ENCODE measurements around the gene IGSF3. TPM values are rescaled to one million over a fixed set of nuclear protein-coding genes. Genes with fewer than 3 reads are reported as not detected.
A peak's percentile ranks its signal among the peaks of the same experiment; 100 is the strongest.
"Not testable (repeated sequence)": the region's sequence is repeated elsewhere in the genome, so short reads cannot be mapped to it uniquely, and the experiment has no call there.

Gene IGSF3
- total RNA-seq, 1 experiment from 2014 or later = not detected

DNA sequence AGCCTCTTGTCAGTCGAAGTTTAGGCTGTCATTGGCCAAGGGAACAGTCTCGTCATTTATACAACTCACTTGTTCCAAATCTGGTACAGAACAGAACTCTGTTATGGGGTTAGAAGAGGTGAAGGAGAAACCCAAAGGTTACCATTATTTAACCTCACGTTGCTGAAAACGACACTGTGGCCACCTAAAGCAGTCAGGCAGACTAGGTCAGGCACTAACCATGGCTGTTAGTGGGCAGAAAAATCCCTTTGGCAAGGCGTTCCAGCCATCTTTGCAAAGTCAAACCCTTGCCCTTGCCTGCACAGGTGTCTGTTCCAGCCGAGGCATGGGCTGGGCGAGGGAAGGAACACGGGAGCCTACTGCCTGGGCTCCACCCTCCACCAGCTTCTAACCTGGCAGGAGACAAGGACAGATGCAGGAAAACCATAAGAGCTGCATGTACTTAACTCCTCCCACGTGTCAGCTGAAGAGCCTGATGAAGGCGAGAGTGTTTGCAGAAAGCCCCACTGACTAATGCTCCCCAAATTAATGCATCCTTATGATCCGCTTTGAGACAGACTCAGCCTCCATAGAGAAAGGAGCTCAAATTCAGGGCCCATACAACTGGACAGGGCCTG, 69.0 kb downstream of the IGSF3 start:
- H3K4me2 ChIP-seq (ENCODE audit: low read depth, low read length, poor library complexity, severe bottlenecking); H3K9ac ChIP-seq (ENCODE audit: low read length); DNase-seq; H3K9me3 ChIP-seq (ENCODE audit: low read length); H3K79me2 ChIP-seq (ENCODE audit: low read length); H2AFZ ChIP-seq (ENCODE audit: low read length); H3K4me3 ChIP-seq (ENCODE audit: low read length); H3K27me3 ChIP-seq (ENCODE audit: low read length); H3K27ac ChIP-seq (ENCODE audit: low read length); H3K9me2 ChIP-seq (replicated peaks; ENCODE audit: insufficient read depth, low read length); H3K4me1 ChIP-seq (ENCODE audit: low read length); H4K20me1 ChIP-seq (ENCODE audit: insufficient read depth, low read depth, low read length); H3K36me3 ChIP-seq (ENCODE audit: insufficient read depth, low read length): not testable (repeated sequence)

DNA sequence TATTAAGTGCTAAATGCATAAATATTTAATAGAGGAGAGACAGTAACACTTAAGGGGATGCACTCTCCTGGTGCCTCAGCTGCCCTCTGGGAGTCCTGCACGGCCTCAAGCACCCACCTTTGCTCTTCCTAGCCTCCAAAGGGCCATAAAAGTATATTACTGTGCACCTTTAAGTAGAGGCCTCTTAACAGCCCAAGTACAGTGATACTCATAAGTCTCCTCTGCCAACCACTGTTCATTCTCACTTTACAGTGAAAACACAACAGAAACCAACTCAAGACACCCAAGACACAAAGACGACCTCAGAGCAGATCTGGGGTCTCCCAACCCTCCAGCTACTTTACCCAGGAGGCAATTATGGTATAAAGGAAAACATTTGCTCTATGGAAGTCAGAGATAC, 70.1 kb downstream of the IGSF3 start:
- H3K27me3 ChIP-seq (ENCODE audit: low read length); H3K9me2 ChIP-seq (replicated peaks; ENCODE audit: insufficient read depth, low read length); DNase-seq; H3K9ac ChIP-seq (ENCODE audit: low read length); H3K9me3 ChIP-seq (ENCODE audit: low read length); H3K79me2 ChIP-seq (ENCODE audit: low read length); H3K36me3 ChIP-seq (ENCODE audit: insufficient read depth, low read length); H3K4me2 ChIP-seq (ENCODE audit: low read depth, low read length, poor library complexity, severe bottlenecking); H3K4me3 ChIP-seq (ENCODE audit: low read length); H3K27ac ChIP-seq (ENCODE audit: low read length); H4K20me1 ChIP-seq (ENCODE audit: insufficient read depth, low read depth, low read length); H2AFZ ChIP-seq (ENCODE audit: low read length); H3K4me1 ChIP-seq (ENCODE audit: low read length): not testable (repeated sequence)

DNA sequence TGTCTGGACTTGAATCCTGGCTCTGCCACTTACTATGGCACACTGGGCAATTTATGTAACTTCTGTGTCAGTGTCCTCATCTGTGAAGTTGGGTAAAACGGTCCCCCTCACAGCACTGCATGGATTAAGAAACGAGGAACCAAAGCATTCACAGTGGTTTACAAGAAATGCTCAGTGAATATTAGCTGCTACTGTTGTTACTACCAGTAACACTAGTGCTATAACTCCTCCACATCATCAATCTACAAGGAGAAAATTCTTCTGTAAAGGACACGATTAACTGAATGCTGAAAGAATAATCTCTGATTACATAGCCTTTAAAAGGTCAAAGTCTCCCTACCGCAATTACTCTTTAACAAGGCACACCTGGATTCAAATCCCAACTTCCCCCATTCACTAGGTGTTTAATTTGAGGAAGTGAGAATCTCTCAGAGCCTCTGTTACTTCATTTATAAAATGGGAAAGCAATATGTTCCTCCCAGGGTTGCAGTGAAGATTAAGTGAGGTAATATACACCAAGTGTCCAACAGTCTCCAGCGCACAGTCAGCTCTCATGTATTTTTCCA, 70.7 kb downstream of the IGSF3 start:
- not testable (repeated sequence) for H3K4me3 ChIP-seq (ENCODE audit: low read length); H4K20me1 ChIP-seq (ENCODE audit: insufficient read depth, low read depth, low read length); H3K9me2 ChIP-seq (replicated peaks; ENCODE audit: insufficient read depth, low read length); H3K27me3 ChIP-seq (ENCODE audit: low read length); H2AFZ ChIP-seq (ENCODE audit: low read length); DNase-seq; H3K9me3 ChIP-seq (ENCODE audit: low read length); H3K27ac ChIP-seq (ENCODE audit: low read length); H3K4me2 ChIP-seq (ENCODE audit: low read depth, low read length, poor library complexity, severe bottlenecking); H3K36me3 ChIP-seq (ENCODE audit: insufficient read depth, low read length); H3K79me2 ChIP-seq (ENCODE audit: low read length); H3K4me1 ChIP-seq (ENCODE audit: low read length); H3K9ac ChIP-seq (ENCODE audit: low read length)

DNA sequence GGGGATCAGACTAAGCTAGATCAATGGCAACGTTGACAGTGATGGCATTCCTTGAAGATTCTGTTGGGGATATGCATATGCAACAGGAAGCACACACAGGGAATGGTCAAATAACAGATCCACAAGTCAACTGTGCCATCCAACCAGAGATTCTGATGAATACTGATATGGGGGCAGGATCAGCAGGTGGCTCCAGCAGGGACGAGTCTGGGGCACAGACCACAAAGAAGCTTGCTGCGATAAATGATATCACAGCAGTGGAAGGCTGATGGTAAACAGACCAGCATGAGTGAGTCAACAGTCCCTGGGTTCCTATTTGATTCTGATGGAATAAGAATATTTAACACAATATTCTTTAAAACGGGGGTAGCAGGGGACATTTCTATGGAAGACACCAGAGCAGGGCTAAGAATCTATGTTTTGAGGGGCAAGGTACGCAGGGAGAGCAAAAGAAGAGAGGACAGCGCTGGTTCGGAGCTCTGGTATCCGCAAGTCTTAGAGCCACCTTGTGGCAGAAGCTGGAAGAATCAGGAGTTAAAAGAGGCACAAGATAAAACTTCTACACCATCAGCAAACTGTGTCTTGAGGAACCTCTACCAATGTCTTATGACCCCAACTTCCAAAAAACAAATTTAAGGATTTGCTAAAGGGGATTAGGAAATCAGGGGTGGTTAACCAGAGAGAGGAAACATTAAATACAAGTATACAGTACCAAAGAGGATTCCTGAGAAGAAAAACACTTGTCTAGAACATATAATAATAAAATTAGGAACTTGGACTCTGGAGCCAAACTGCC, 71.4 kb downstream of the IGSF3 start:
- H3K9me2 ChIP-seq (replicated peaks; ENCODE audit: insufficient read depth, low read length); H3K4me3 ChIP-seq (ENCODE audit: low read length); H3K27ac ChIP-seq (ENCODE audit: low read length); H3K4me2 ChIP-seq (ENCODE audit: low read depth, low read length, poor library complexity, severe bottlenecking); H3K36me3 ChIP-seq (ENCODE audit: insufficient read depth, low read length); H3K27me3 ChIP-seq (ENCODE audit: low read length); H3K9me3 ChIP-seq (ENCODE audit: low read length); H4K20me1 ChIP-seq (ENCODE audit: insufficient read depth, low read depth, low read length); H3K4me1 ChIP-seq (ENCODE audit: low read length); H3K79me2 ChIP-seq (ENCODE audit: low read length); H2AFZ ChIP-seq (ENCODE audit: low read length); H3K9ac ChIP-seq (ENCODE audit: low read length): not testable (repeated sequence)
- DNase-seq = peak; percentile 55

DNA sequence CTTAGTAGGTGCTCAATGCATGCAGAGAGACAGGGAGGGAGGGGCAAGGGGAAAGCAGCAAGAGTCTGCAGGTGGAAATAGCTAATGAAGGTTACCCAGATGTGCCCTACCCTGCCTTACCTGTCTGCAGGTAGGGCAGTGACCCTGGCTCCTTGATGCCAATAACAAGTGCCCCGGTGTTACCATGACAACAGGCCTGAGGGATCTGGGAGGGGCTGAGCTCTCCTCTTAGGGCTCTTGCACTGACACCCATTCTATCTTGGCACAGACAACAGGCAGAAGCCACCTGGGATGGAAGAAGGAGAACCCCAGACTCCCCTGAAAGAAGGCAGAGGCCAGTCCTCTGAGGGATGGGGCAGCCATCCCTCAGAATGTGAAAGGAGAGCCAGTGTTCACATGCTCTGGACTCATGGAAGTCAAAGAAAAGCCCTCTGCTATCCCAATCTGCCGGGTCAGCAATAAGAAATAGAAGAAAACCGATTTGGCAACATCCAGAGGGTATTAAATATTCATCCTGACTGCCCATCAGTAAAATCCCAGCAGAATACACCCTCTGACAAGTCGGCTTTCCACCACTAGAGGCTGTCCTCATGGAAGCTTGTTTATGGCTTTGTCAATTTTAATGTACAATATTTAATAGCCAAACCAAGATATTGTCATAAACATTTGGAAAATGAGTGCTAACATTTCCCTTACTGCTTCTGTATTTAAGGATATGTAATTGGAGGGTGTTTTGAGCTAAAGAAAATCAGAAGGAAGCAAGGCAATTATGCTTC, 72.3 kb downstream of the IGSF3 start:
- H3K27ac ChIP-seq (ENCODE audit: low read length); H3K36me3 ChIP-seq (ENCODE audit: insufficient read depth, low read length); H4K20me1 ChIP-seq (ENCODE audit: insufficient read depth, low read depth, low read length); H3K9me3 ChIP-seq (ENCODE audit: low read length); H3K4me1 ChIP-seq (ENCODE audit: low read length); H3K79me2 ChIP-seq (ENCODE audit: low read length); H3K4me2 ChIP-seq (ENCODE audit: low read depth, low read length, poor library complexity, severe bottlenecking); H3K27me3 ChIP-seq (ENCODE audit: low read length); H3K9ac ChIP-seq (ENCODE audit: low read length); H3K4me3 ChIP-seq (ENCODE audit: low read length); DNase-seq; H2AFZ ChIP-seq (ENCODE audit: low read length); H3K9me2 ChIP-seq (replicated peaks; ENCODE audit: insufficient read depth, low read length): not testable (repeated sequence)

DNA sequence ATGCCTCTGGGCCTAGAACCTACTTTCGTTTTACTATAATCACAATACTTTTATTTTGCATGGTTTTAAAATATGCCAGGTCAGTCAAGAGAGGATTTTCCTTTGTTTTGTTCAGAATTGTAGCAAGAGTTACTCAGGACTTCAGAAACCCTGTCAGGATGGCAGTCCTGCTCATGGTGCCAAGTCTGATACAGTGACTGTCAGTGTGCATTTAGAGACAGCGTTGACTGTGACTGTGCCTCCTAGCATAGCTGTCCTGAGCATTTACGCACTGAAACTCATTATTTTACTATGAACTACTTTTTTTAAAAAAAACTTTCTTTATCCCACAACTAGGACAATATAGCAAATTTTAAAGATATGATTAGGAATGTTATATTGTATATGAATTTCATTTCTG, 73.6 kb downstream of the IGSF3 start:
- not testable (repeated sequence) for H3K79me2 ChIP-seq (ENCODE audit: low read length); H3K4me2 ChIP-seq (ENCODE audit: low read depth, low read length, poor library complexity, severe bottlenecking)

DNA sequence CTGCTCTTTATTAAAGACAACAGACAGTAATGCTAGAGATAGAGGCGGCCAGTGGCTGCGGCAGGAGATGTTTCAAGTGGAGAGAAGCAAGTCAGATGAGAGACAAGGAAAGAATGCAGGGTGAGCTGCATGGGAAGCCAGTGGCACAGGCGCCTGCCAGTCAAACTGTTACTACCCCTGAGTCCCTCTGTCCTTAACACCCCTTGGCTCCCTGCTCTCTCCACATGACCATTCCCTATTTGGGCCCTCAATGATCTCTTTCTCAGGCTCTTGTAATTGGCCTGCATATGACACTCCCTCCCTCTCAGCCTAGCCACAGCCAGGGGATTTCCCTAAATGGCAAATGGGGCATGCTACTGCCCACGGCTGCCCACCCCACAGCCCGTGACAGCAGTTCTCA, 74.1 kb downstream of the IGSF3 start:
- H3K4me1 ChIP-seq (ENCODE audit: low read length); H3K27me3 ChIP-seq (ENCODE audit: low read length); H3K9ac ChIP-seq (ENCODE audit: low read length); H3K9me2 ChIP-seq (replicated peaks; ENCODE audit: insufficient read depth, low read length); H3K36me3 ChIP-seq (ENCODE audit: insufficient read depth, low read length); H4K20me1 ChIP-seq (ENCODE audit: insufficient read depth, low read depth, low read length); H3K79me2 ChIP-seq (ENCODE audit: low read length); H3K27ac ChIP-seq (ENCODE audit: low read length); H3K9me3 ChIP-seq (ENCODE audit: low read length); H3K4me3 ChIP-seq (ENCODE audit: low read length); H3K4me2 ChIP-seq (ENCODE audit: low read depth, low read length, poor library complexity, severe bottlenecking); H2AFZ ChIP-seq (ENCODE audit: low read length); DNase-seq: not testable (repeated sequence)

More for the DNA sequence above, 73.6 kb downstream of the IGSF3 start:
- H3K4me3 ChIP-seq (ENCODE audit: low read length); H3K9ac ChIP-seq (ENCODE audit: low read length); H3K4me1 ChIP-seq (ENCODE audit: low read length); H4K20me1 ChIP-seq (ENCODE audit: insufficient read depth, low read depth, low read length); H2AFZ ChIP-seq (ENCODE audit: low read length); H3K27ac ChIP-seq (ENCODE audit: low read length); H3K9me2 ChIP-seq (replicated peaks; ENCODE audit: insufficient read depth, low read length); DNase-seq; H3K27me3 ChIP-seq (ENCODE audit: low read length); H3K9me3 ChIP-seq (ENCODE audit: low read length); H3K36me3 ChIP-seq (ENCODE audit: insufficient read depth, low read length): not testable (repeated sequence)

DNA sequence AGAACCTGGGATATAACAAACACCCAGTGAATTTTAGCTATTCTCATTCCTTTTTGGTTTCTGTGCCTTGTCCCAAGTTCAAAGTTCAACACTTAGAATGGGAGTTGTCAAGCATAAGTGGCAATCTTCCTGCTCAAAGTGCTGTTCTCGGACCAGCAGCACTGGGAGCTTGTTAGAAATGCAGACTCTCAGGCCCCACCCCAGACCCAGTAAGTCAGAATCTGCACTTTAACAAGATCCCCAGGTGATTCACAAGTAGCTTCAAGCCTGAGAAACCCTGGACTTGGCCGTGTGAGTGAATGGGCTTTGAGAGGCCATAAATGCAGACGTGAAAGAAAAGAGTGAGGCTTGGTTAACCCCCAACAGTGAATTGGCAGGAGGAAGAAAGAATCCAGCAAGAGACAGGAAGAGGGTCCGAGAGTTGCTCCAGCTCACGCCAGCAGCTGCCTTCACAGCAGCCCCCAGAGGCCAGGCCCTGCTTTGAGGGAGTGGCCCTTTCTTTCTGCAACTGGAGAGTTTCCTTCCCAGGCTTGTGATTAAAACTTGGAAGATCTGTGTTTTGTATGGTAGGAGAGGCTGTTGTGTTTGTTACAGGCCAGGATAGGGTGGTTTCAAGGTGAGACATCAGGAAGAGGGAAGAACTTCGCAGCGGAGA, 75.5 kb downstream of the IGSF3 start:
- not testable (repeated sequence) for DNase-seq; H3K4me2 ChIP-seq (ENCODE audit: low read depth, low read length, poor library complexity, severe bottlenecking); H3K9me3 ChIP-seq (ENCODE audit: low read length); H4K20me1 ChIP-seq (ENCODE audit: insufficient read depth, low read depth, low read length); H3K27ac ChIP-seq (ENCODE audit: low read length); H3K36me3 ChIP-seq (ENCODE audit: insufficient read depth, low read length); H3K27me3 ChIP-seq (ENCODE audit: low read length); H3K9ac ChIP-seq (ENCODE audit: low read length); H3K4me3 ChIP-seq (ENCODE audit: low read length); H3K4me1 ChIP-seq (ENCODE audit: low read length); H3K9me2 ChIP-seq (replicated peaks; ENCODE audit: insufficient read depth, low read length); H2AFZ ChIP-seq (ENCODE audit: low read length); H3K79me2 ChIP-seq (ENCODE audit: low read length)
